ENCODE data around the gene KL. TPM values are rescaled to one million over a fixed set of nuclear protein-coding genes. Genes with fewer than 3 reads are reported as not detected.

KL gene
- total RNA-seq, 2 experiments from 2014 or later = not detected

DNA sequence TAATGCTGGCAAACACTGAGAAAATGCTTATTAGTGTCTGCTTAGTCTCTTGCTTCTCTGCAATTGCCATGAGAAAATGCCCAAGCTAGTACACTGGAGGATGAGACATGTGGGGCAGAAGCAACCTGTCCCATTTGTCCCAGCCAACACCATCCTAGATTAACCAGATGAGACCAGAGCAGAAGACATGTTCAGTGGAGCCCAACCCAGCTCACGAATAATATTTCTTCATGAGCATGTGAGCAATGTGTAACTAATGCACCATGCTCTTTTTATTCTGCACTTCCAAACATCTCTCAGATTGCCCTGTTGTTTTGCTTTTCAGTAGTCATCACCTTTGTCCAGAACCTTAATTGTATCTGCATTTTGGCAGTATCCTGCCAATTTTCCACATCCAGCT lies 21.4 kb downstream of the KL start:
- no peak for DNase-seq
- no peaks in the 10 kb centered on the region for H3K36me3 Mint-ChIP-seq (ENCODE audit: low read depth)
- Histone ChIP-seq H3K4me1 (ENCODE audit: insufficient read depth, low read length) (no peaks in the 10 kb centered on the region), H3K9me3 (ENCODE audit: control insufficient read depth in 1 of 2, insufficient read depth in 1 of 2, low read length in 2 of 2) (no peaks in the 10 kb centered on the region), H3K4me3 (ENCODE audit: low read length) (no peak overlapping the region), H3K27ac (ENCODE audit: low read depth in 1 of 2, low read length in 2 of 2) (no peak overlapping the region), H3K27me3 (ENCODE audit: control insufficient read depth in 1 of 2, insufficient read depth in 2 of 2, low read length in 2 of 2) (no peaks in the 10 kb centered on the region), H3K36me3 (ENCODE audit: insufficient read depth, low read length) (no peaks in the 10 kb centered on the region)
- peaks cover 9% of the 10 kb centered on the region for H3K4me1 Mint-ChIP-seq (ENCODE audit: low read depth)
- no peak overlapping the region for H3K27ac Mint-ChIP-seq
- ChIA-PET POLR2A (no interaction called here), CTCF (no interaction called here)
- TF ChIP-seq, protein P1, sequence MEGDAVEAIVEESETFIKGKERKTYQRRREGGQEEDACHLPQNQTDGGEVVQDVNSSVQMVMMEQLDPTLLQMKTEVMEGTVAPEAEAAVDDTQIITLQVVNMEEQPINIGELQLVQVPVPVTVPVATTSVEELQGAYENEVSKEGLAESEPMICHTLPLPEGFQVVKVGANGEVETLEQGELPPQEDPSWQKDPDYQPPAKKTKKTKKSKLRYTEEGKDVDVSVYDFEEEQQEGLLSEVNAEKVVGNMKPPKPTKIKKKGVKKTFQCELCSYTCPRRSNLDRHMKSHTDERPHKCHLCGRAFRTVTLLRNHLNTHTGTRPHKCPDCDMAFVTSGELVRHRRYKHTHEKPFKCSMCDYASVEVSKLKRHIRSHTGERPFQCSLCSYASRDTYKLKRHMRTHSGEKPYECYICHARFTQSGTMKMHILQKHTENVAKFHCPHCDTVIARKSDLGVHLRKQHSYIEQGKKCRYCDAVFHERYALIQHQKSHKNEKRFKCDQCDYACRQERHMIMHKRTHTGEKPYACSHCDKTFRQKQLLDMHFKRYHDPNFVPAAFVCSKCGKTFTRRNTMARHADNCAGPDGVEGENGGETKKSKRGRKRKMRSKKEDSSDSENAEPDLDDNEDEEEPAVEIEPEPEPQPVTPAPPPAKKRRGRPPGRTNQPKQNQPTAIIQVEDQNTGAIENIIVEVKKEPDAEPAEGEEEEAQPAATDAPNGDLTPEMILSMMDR (IDR thresholded peaks at IDR 0.05) = no peak
- intact Hi-C loops (cut with DNase I, micrococcal nuclease) = no loop called here
- H3K27me3 Mint-ChIP-seq = peaks cover 3% of the 10 kb centered on the region
- no peaks in the 10 kb centered on the region for H3K9me3 Mint-ChIP-seq
- ATAC-seq (ENCODE audit: poor library complexity) = no peak
- no peak overlapping the region for H3K4me3 Mint-ChIP-seq

DNA sequence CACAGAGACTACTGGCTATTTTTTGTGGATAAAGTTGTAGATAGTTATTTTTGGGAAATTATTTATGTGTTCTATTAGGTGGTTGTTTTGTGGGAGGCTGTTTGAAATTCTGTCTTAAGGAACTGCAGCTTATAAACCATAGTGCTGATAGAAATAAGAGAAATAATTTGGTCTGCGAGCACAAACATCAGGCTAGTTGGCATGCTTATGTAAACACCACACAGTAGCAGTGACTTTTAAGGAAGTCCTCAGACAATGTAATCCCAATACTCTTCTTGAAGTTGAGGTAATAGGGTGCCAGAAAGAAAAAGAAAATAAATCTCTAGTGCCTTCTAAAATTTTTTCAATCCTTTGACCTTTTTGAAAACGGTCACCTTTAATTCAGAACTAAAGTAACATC lies 23.9 kb downstream of the KL start:
- Mint-ChIP-seq H3K36me3 (ENCODE audit: low read depth) (no peaks in the 10 kb centered on the region), H3K27ac (no peak overlapping the region), H3K27me3 (no peaks in the 10 kb centered on the region), H3K4me3 (no peak overlapping the region), H3K4me1 (ENCODE audit: low read depth) (no peaks in the 10 kb centered on the region), H3K9me3 (no peaks in the 10 kb centered on the region)
- intact Hi-C loops (cut with DNase I, micrococcal nuclease) = no loop called here
- no peak for DNase-seq
- ATAC-seq (ENCODE audit: poor library complexity) = no peak
- Histone ChIP-seq H3K9me3 (ENCODE audit: control insufficient read depth in 1 of 2, insufficient read depth in 1 of 2, low read length in 2 of 2) (no peaks in the 10 kb centered on the region), H3K4me3 (ENCODE audit: low read length) (no peak overlapping the region), H3K27me3 (ENCODE audit: control insufficient read depth in 1 of 2, insufficient read depth in 2 of 2, low read length in 2 of 2) (no peaks in the 10 kb centered on the region), H3K4me1 (ENCODE audit: insufficient read depth, low read length) (no peaks in the 10 kb centered on the region), H3K36me3 (ENCODE audit: insufficient read depth, low read length) (no peaks in the 10 kb centered on the region), H3K27ac (ENCODE audit: low read depth in 1 of 2, low read length in 2 of 2) (no peak overlapping the region)
- CTCF ChIA-PET = no interaction called here
- TF ChIP-seq, protein P1 (IDR thresholded peaks at IDR 0.05) = no peak
- POLR2A ChIA-PET = no interaction called here

DNA sequence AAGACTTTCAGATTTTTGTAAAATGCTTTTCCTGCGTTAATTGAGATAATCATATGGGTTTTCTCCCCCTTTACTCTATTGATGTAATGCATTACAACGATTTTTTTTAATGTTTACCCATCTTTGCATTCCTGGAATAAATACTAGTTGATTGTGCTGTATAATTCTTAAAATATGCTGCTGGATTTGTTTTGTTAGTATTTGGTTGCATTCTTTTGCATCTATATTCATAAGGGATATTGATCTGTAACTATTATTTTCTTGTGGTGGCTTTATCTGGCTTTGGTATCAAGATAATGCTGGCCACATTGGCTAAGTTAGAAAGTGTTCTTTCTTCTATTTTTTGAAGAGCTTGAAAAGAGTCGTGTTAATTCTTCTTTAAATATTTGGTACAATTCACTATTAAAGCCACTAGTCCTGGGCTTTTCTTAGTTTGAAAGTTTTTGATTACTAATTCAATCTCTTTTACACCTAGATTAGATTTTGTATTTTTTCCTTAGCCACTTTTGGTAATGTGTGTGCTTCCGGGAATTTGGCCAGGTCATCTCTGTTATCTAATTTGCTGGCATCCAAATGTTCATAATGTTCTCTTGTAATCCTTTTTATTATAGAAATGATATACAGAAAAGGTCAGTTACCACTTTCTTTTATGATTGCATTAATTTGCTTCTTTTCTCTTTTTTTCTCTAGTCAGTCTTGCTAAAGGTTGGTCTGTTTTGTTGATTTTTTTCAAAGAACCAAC lies 29.8 kb downstream of the KL start:
- H3K36me3 ChIP-seq (ENCODE audit: insufficient read depth, low read length) = no peaks in the 10 kb centered on the region
- no peaks in the 10 kb centered on the region for H3K9me3 ChIP-seq (ENCODE audit: control insufficient read depth in 1 of 2, insufficient read depth in 1 of 2, low read length in 2 of 2)
- no peak overlapping the region for H3K4me3 ChIP-seq (ENCODE audit: low read length)
- POLR2A ChIA-PET = no interaction called here
- peaks cover 0 to 5% of the 10 kb centered on the region in 2 experiments for H3K27me3 ChIP-seq (ENCODE audit: control insufficient read depth in 1 of 2, insufficient read depth in 2 of 2, low read length in 2 of 2)
- intact Hi-C loops (cut with DNase I, micrococcal nuclease) = no loop called here
- CTCF ChIA-PET = no interaction called here
- ATAC-seq (ENCODE audit: poor library complexity) (no peak), DNase-seq (no peak)
- H3K27ac Mint-ChIP-seq = no peak overlapping the region
- no peaks in the 10 kb centered on the region for H3K4me1 ChIP-seq (ENCODE audit: insufficient read depth, low read length)
- TF ChIP-seq, protein P1 (IDR thresholded peaks at IDR 0.05) = no peak
- H3K27me3 Mint-ChIP-seq = peaks cover 34% of the 10 kb centered on the region
- no peak overlapping the region for H3K27ac ChIP-seq (ENCODE audit: low read depth in 1 of 2, low read length in 2 of 2)
- no peak overlapping the region for H3K4me3 Mint-ChIP-seq
- no peaks in the 10 kb centered on the region for H3K36me3 Mint-ChIP-seq (ENCODE audit: low read depth)
- H3K9me3 Mint-ChIP-seq = no peaks in the 10 kb centered on the region
- H3K4me1 Mint-ChIP-seq (ENCODE audit: low read depth) = no peaks in the 10 kb centered on the region
